HepG2 (cell line): Measurements from ENCODE around the gene UBE2G2. TPM values are rescaled to one million over a fixed set of nuclear protein-coding genes. Genes with fewer than 3 reads are reported as not detected.
A peak's percentile ranks its signal among the peaks of the same experiment; 100 is the strongest.

Experiments
- AKAP8 ChIP-seq: sonication (generic); formaldehyde crosslinking; IDR thresholded peaks from 2 replicates; pipeline ENCODE4 v1.5.1; 2020; ENCODE audit warnings: mild to moderate bottlenecking, missing genetic modification reagents
- MXD4 ChIP-seq: IDR thresholded peaks from 2 replicates; pipeline ENCODE4 v1.6.1; 2016; ENCODE audit warnings: mild to moderate bottlenecking, missing biosample characterization, missing genetic modification reagents
- MYC ChIP-seq: sonication (generic); formaldehyde crosslinking; IDR thresholded peaks from 2 replicates; pipeline ENCODE4 v1.9.0; 2021; ENCODE audit warnings: missing genetic modification reagents, borderline replicate concordance
- RXRB ChIP-seq: IDR thresholded peaks from 2 replicates; pipeline ENCODE4 v1.6.1; 2016; ENCODE audit warnings: borderline replicate concordance, missing genetic modification reagents, missing compliant biosample characterization
- SOX6 ChIP-seq, 2 experiments: fragments of 450-650 bp in 1 of 2; sonication (generic) in 1 of 2; formaldehyde crosslinking in 1 of 2; IDR thresholded peaks; 2 replicates each; pipeline versions ENCODE4 v1.4.0 to v1.6.1; 2017 to 2020; ENCODE audit warnings: antibody characterized with exemption in 1 of 2, mild to moderate bottlenecking in 1 of 2, missing genetic modification reagents in 1 of 2
- ZFYVE20 ChIP-seq: sonication (generic); formaldehyde crosslinking; IDR thresholded peaks from 2 replicates; pipeline ENCODE4 v1.8.0; 2023; ENCODE audit warnings: low read depth, mild to moderate bottlenecking, moderate library complexity, missing genetic modification reagents, borderline replicate concordance
- ZNF589 ChIP-seq: sonication (generic); formaldehyde crosslinking; conservative IDR thresholded peaks from 2 replicates; pipeline ENCODE4 v1.8.0; 2022; ENCODE audit warnings: mild to moderate bottlenecking, moderate library complexity, missing genetic modification reagents
- polyA plus RNA-seq, 8 experiments: library from polyadenylated mRNA; depleted of rRNA in 3 of 8; stranded (reverse) in 7 of 8; unstranded in 1 of 8; fragments of >200 nt; fragmentation: Illumina TruSeq in 4 of 8; extraction: Trizol in 4 of 8; gene quantifications; 2 replicates each; pipeline versions ENCODE4 v1.2.1 to v1.2.3, GENCODE V29; 2011 to 2016; ENCODE audit warnings: low read depth in 4 of 8, missing spikeins in 1 of 8, mixed read lengths in 1 of 8; ENCODE audit not compliant: insufficient read depth in 1 of 8
- total RNA-seq, 5 experiments: library from RNA; depleted of rRNA; stranded (reverse); fragments of >200 nt; fragmentation: Illumina TruSeq; extraction: Trizol; gene quantifications; 2 replicates each; pipeline ENCODE4 v1.2.3, GENCODE V29; 2016; ENCODE audit warnings: low read depth in 1 of 5
- TF ChIP-seq, protein P1 (sequence below): sonication (generic); formaldehyde crosslinking; IDR thresholded peaks from 2 replicates; pipeline ENCODE4 v1.4.0; 2020; ENCODE audit warnings: missing genetic modification reagents
- TF ChIP-seq, protein P2 (sequence below): IDR thresholded peaks from 2 replicates; pipeline ENCODE4 v1.6.1; 2012; ENCODE audit warnings: inconsistent platforms
- TF ChIP-seq, protein P3 (sequence below): sonication (generic); formaldehyde crosslinking; IDR thresholded peaks from 2 replicates; pipeline ENCODE4 v1.8.1; 2023; ENCODE audit warnings: missing genetic modification reagents, mild to moderate bottlenecking, borderline replicate concordance
- TF ChIP-seq, protein P4 (sequence below): IDR thresholded peaks from 2 replicates; pipeline ENCODE4 v1.4.0; 2020; ENCODE audit warnings: mild to moderate bottlenecking, missing genetic modification reagents
- TF ChIP-seq, protein P5 (sequence below): sonication (generic); formaldehyde crosslinking; IDR thresholded peaks from 2 replicates; pipeline ENCODE4 v1.5.0; 2020; ENCODE audit warnings: mild to moderate bottlenecking, missing genetic modification reagents, moderate library complexity
- TF ChIP-seq, protein P6 (sequence below): sonication (generic); formaldehyde crosslinking; IDR thresholded peaks from 2 replicates; pipeline ENCODE4 v1.5.1; 2020; ENCODE audit warnings: mild to moderate bottlenecking, missing genetic modification reagents, moderate library complexity

Gene UBE2G2
- total and polyA plus RNA-seq, 2 of the 13 experiments (the other 11 are each of a cell fraction or from before 2014, with no cell fraction given) = 55.4 to 92.0 TPM

DNA sequence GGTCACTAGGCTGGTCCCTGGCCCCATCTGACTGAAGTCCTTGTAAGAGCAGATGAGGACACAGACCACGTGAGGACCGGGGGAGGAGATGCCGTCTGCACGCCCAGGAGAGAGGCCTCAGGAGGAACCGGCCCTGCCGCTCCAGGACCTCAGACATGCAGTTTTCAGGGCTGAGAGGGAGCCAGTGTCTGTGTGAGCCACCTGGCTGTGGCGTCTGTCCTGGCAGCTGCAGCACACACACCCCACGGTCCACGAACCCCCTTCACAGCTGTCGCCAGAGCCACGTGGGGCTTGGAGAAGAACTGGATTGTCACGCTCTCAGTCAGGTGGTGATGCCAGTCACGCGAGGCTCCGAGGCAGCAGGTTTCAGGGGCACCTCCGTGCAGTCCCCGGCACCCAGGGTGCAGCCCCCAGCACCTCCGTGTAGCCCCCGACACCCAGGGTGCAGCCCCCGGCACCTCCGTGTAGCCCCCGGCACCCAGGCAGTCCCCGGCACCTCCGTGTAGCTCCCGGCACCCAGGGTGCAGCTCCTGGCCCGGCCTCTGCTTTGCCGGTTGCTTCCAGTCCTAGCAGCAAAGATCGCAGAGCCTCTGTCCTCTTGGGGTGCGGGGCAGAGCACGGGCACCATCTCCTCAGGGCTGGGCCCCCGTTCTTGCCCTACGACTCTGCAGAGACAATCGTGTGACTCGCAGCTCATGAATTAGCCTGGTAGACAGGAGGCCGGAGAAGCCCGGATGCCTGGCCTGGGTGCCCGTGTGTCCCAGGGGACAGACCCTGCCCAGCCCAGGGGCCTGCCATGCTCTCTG, 35.2 kb upstream of the UBE2G2 start (continued):
- TF ChIP-seq, protein P1, sequence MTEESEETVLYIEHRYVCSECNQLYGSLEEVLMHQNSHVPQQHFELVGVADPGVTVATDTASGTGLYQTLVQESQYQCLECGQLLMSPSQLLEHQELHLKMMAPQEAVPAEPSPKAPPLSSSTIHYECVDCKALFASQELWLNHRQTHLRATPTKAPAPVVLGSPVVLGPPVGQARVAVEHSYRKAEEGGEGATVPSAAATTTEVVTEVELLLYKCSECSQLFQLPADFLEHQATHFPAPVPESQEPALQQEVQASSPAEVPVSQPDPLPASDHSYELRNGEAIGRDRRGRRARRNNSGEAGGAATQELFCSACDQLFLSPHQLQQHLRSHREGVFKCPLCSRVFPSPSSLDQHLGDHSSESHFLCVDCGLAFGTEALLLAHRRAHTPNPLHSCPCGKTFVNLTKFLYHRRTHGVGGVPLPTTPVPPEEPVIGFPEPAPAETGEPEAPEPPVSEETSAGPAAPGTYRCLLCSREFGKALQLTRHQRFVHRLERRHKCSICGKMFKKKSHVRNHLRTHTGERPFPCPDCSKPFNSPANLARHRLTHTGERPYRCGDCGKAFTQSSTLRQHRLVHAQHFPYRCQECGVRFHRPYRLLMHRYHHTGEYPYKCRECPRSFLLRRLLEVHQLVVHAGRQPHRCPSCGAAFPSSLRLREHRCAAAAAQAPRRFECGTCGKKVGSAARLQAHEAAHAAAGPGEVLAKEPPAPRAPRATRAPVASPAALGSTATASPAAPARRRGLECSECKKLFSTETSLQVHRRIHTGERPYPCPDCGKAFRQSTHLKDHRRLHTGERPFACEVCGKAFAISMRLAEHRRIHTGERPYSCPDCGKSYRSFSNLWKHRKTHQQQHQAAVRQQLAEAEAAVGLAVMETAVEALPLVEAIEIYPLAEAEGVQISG (CRISPR knock-in tag) = peak; percentile 30; the same call in 1 of the 2 replicates
- peak; percentile 81 for TF ChIP-seq RXRB (CRISPR knock-in tag)
- TF ChIP-seq, protein P2, sequence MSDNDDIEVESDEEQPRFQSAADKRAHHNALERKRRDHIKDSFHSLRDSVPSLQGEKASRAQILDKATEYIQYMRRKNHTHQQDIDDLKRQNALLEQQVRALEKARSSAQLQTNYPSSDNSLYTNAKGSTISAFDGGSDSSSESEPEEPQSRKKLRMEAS = peak; percentile 79
- 0 out of 2 replicates have a peak, but pooled peaks have one; percentile 30 for TF ChIP-seq ZFYVE20 (CRISPR knock-in tag)
- TF ChIP-seq, protein P3, sequence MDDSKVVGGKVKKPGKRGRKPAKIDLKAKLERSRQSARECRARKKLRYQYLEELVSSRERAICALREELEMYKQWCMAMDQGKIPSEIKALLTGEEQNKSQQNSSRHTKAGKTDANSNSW (CRISPR knock-in tag) = no peak
- TF ChIP-seq SOX6 (IDR thresholded peaks at IDR 0.05) = no peak
- TF ChIP-seq SOX6 (CRISPR knock-in tag; IDR thresholded peaks at IDR 0.05) = 0 out of 2 replicates have a peak, but pooled peaks have one; percentile 13
- TF ChIP-seq ZNF589 = 0 out of 2 replicates have a peak, but pooled peaks have one; percentile 25
- TF ChIP-seq, protein P4, sequence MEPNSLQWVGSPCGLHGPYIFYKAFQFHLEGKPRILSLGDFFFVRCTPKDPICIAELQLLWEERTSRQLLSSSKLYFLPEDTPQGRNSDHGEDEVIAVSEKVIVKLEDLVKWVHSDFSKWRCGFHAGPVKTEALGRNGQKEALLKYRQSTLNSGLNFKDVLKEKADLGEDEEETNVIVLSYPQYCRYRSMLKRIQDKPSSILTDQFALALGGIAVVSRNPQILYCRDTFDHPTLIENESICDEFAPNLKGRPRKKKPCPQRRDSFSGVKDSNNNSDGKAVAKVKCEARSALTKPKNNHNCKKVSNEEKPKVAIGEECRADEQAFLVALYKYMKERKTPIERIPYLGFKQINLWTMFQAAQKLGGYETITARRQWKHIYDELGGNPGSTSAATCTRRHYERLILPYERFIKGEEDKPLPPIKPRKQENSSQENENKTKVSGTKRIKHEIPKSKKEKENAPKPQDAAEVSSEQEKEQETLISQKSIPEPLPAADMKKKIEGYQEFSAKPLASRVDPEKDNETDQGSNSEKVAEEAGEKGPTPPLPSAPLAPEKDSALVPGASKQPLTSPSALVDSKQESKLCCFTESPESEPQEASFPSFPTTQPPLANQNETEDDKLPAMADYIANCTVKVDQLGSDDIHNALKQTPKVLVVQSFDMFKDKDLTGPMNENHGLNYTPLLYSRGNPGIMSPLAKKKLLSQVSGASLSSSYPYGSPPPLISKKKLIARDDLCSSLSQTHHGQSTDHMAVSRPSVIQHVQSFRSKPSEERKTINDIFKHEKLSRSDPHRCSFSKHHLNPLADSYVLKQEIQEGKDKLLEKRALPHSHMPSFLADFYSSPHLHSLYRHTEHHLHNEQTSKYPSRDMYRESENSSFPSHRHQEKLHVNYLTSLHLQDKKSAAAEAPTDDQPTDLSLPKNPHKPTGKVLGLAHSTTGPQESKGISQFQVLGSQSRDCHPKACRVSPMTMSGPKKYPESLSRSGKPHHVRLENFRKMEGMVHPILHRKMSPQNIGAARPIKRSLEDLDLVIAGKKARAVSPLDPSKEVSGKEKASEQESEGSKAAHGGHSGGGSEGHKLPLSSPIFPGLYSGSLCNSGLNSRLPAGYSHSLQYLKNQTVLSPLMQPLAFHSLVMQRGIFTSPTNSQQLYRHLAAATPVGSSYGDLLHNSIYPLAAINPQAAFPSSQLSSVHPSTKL (CRISPR knock-in tag) = peak; percentile 16; the same call in 1 of the 2 replicates
- TF ChIP-seq AKAP8 (CRISPR knock-in tag) = peak; percentile 56; the same call in 1 of the 2 replicates
- TF ChIP-seq, protein P5, sequence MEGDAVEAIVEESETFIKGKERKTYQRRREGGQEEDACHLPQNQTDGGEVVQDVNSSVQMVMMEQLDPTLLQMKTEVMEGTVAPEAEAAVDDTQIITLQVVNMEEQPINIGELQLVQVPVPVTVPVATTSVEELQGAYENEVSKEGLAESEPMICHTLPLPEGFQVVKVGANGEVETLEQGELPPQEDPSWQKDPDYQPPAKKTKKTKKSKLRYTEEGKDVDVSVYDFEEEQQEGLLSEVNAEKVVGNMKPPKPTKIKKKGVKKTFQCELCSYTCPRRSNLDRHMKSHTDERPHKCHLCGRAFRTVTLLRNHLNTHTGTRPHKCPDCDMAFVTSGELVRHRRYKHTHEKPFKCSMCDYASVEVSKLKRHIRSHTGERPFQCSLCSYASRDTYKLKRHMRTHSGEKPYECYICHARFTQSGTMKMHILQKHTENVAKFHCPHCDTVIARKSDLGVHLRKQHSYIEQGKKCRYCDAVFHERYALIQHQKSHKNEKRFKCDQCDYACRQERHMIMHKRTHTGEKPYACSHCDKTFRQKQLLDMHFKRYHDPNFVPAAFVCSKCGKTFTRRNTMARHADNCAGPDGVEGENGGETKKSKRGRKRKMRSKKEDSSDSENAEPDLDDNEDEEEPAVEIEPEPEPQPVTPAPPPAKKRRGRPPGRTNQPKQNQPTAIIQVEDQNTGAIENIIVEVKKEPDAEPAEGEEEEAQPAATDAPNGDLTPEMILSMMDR (CRISPR knock-in tag) = 0 out of 2 replicates have a peak, but pooled peaks have one; percentile 15
- TF ChIP-seq, protein P6, sequence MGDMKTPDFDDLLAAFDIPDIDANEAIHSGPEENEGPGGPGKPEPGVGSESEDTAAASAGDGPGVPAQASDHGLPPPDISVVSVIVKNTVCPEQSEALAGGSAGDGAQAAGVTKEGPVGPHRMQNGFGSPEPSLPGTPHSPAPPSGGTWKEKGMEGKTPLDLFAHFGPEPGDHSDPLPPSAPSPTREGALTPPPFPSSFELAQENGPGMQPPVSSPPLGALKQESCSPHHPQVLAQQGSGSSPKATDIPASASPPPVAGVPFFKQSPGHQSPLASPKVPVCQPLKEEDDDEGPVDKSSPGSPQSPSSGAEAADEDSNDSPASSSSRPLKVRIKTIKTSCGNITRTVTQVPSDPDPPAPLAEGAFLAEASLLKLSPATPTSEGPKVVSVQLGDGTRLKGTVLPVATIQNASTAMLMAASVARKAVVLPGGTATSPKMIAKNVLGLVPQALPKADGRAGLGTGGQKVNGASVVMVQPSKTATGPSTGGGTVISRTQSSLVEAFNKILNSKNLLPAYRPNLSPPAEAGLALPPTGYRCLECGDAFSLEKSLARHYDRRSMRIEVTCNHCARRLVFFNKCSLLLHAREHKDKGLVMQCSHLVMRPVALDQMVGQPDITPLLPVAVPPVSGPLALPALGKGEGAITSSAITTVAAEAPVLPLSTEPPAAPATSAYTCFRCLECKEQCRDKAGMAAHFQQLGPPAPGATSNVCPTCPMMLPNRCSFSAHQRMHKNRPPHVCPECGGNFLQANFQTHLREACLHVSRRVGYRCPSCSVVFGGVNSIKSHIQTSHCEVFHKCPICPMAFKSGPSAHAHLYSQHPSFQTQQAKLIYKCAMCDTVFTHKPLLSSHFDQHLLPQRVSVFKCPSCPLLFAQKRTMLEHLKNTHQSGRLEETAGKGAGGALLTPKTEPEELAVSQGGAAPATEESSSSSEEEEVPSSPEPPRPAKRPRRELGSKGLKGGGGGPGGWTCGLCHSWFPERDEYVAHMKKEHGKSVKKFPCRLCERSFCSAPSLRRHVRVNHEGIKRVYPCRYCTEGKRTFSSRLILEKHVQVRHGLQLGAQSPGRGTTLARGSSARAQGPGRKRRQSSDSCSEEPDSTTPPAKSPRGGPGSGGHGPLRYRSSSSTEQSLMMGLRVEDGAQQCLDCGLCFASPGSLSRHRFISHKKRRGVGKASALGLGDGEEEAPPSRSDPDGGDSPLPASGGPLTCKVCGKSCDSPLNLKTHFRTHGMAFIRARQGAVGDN (CRISPR knock-in tag) = peak; percentile 85
- peak; percentile 57; the same call in 1 of the 2 replicates for TF ChIP-seq MYC (CRISPR knock-in tag)
- peak; percentile 49; the same call in 1 of the 2 replicates for TF ChIP-seq MXD4 (CRISPR knock-in tag)
